Tibial nerve (tissue), 4 donors: Measurements from ENCODE around the gene ATG10. TPM values are rescaled to one million over a fixed set of nuclear protein-coding genes. Genes with fewer than 3 reads are reported as not detected.

Experiments
- DNase-seq, 2 donors: peaks; one replicate each; pipeline ENCODE4 v3.0.0-alpha.2; 2019; ENCODE audit warnings: low spot score in 2 of 2
- H3K27ac ChIP-seq, 4 donors: fragments of 200-600 bp; sonication (generic) in 3 of 4; one replicate each; pipeline ENCODE4 v1.5.1; 2017 to 2019; ENCODE audit warnings: mild to moderate bottlenecking in 1 of 4
- H3K27me3 ChIP-seq, 2 donors: fragments of 200-600 bp; sonication (generic) in 1 of 2; one replicate each; pipeline versions ENCODE4 v1.5.1 to v1.6.0; 2017 to 2019
- H3K36me3 ChIP-seq, 3 donors: fragments of 200-600 bp; sonication (generic); one replicate each; pipeline ENCODE4 v1.5.1; 2018 to 2019
- H3K4me1 ChIP-seq, 4 donors: fragments of 200-600 bp; sonication (generic) in 3 of 4; one replicate each; pipeline ENCODE4 v1.5.1; 2017 to 2019
- H3K4me3 ChIP-seq, 4 donors: fragments of 200-600 bp; sonication (generic) in 3 of 4; one replicate each; pipeline ENCODE4 v1.5.1; 2017 to 2019; ENCODE audit warnings: mild to moderate bottlenecking in 1 of 4, moderate library complexity in 1 of 4
- H3K9me3 ChIP-seq, 4 donors: fragments of 200-600 bp; sonication (generic) in 3 of 4; one replicate each; pipeline ENCODE4 v1.5.1; 2017 to 2019
- EP300 ChIP-seq, 2 donors: sonication (generic); formaldehyde crosslinking; IDR thresholded peaks; one replicate each; pipeline ENCODE4 v1.6.1; 2017; ENCODE audit warnings: antibody characterized with exemption in 2 of 2, mild to moderate bottlenecking in 1 of 2
- POLR2A ChIP-seq, 2 donors: fragments of 450-650 bp; IDR thresholded peaks; one replicate each; pipeline ENCODE4 v1.6.1; 2017; ENCODE audit warnings: antibody characterized with exemption in 2 of 2, mild to moderate bottlenecking in 2 of 2, moderate library complexity in 2 of 2
- WGBS, 2 donors: methylation state at CpG; one replicate each; pipeline ENCODE4 v1.1.5; 2018; 5-methylcytosine and 5-hydroxymethylcytosine counted together
- total RNA-seq, 4 donors: library from RNA; depleted of rRNA; stranded (reverse); fragments of >200 nt; gene quantifications; one replicate each; pipeline ENCODE4 v1.1.0, GENCODE V29; 2016
- TF ChIP-seq, protein P1 (sequence below), 5 experiments: fragments of 200-600 bp in 3 of 5; fragments of 450-650 bp in 2 of 5; sonication (generic) in 3 of 5; IDR thresholded peaks; one replicate each; pipeline ENCODE4 v1.5.1; 2016 to 2019; ENCODE audit warnings: antibody characterized with exemption in 5 of 5, mild to moderate bottlenecking in 3 of 5, moderate library complexity in 2 of 5

ATG10 gene
- 10 to 100 TPM in 1 of 4 donors, 1 to 10 TPM in 3; 3.5 to 25.1 (median 6.9) TPM for total RNA-seq

DNA sequence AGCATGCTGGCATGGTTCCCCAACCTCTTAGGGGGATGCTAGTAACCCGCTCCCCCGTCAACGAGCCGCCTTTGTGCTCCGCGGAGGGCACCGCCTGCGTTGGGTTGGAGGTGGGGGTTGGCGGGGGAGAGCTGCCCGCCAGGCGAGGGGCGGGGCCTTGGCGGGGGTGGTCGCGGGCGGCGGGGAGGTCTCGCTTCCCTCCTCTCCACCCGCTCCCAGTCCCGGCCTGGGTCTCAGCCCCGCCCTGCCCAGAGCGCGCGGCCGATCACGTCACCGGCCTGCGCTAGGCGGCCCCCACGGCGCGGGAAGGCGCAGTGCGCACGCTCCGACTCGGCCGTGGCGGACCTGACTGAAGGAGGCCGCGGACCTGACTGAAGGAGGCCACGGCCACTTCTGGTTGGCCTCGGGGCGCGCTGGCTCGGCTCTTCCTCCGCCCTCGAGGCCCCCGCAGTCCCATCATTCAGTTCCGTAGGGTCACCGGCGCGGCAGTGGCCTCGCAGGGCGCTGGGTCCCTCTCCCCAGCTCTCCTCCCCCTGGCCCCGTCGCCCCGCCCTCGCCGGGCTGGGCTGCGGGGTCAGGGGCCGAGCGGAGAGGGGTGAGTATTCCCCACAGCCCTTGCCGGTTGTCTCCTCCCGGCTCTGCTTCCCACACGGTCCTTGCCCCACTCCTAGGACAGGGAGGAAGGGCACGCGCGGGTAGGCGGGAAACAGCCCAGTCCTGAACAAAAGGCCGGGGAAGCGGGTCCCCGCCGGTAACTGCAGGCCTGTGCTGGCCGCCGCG, at the start of gene ATG10:
Gene ATG10 (plus strand): TSS at position 312 of the 780 bp plus-strand sequence. CDS start 15,548 bp downstream, outside the sequence.
- Histone ChIP-seq H3K9me3 (no peaks in the 10 kb centered on the region), H3K27me3 (no peaks in the 10 kb centered on the region), H3K36me3 (peaks cover 0 to 10% (median 0%) of the 10 kb centered on the region in 3 donors), H3K27ac (peak within 1 kb of the TSS; percentile 98 to 100 (median 99)), H3K4me1 (peaks cover 0 to 20% (median 2%) of the 10 kb centered on the region in 4 donors), H3K4me3 (peak within 1 kb of the TSS; percentile 61 to 84 (median 69))
- DNase-seq, result peak; percentile 80
- TF ChIP-seq EP300 (IDR thresholded peaks at IDR 0.05) (peak; percentile 20 to 99), POLR2A (IDR thresholded peaks at IDR 0.05) (peak; percentile 92 to 99)
- TF ChIP-seq, protein P1, sequence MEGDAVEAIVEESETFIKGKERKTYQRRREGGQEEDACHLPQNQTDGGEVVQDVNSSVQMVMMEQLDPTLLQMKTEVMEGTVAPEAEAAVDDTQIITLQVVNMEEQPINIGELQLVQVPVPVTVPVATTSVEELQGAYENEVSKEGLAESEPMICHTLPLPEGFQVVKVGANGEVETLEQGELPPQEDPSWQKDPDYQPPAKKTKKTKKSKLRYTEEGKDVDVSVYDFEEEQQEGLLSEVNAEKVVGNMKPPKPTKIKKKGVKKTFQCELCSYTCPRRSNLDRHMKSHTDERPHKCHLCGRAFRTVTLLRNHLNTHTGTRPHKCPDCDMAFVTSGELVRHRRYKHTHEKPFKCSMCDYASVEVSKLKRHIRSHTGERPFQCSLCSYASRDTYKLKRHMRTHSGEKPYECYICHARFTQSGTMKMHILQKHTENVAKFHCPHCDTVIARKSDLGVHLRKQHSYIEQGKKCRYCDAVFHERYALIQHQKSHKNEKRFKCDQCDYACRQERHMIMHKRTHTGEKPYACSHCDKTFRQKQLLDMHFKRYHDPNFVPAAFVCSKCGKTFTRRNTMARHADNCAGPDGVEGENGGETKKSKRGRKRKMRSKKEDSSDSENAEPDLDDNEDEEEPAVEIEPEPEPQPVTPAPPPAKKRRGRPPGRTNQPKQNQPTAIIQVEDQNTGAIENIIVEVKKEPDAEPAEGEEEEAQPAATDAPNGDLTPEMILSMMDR (IDR thresholded peaks at IDR 0.05), result peak in 2 of 5 experiments; percentile 51 to 58
- WGBS, 2 donors, result 0 to 1% methylated on average over 27 to 53 of the region's 77 CpGs

DNA sequence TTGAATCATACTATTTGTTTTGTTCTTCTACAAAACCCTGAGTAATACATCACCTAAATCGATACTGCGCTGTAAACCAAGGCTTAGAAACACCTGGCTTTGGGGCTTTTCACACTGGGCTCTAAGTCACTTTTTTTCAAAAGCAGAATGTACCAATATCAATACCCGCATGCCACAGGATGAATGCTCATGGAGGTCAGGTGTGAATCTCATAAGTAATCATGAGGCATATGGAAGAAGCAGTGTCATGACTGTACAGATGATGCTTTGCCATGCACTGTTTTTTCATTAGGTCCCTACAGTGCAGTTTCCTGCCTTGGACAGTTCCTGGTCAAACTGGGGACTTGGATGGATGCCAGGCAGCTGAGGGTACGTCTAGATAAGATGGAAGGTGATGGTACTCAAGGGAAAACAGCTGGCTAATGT, 49.0 kb upstream of the ATG10 start:
- H3K4me3 ChIP-seq, result no peak overlapping the region
- no peaks in the 10 kb centered on the region for H3K27me3 ChIP-seq
- no peak overlapping the region for H3K27ac ChIP-seq
- no peak for DNase-seq
- no peaks in the 10 kb centered on the region for H3K36me3 ChIP-seq
- TF ChIP-seq EP300 (IDR thresholded peaks at IDR 0.05), result no peak
- TF ChIP-seq, protein P1 (IDR thresholded peaks at IDR 0.05), result no peak
- no peak for TF ChIP-seq POLR2A (IDR thresholded peaks at IDR 0.05)
- WGBS, 2 donors, result 67 to 72% methylated on average over 4 of the region's 4 CpGs
- no peaks in the 10 kb centered on the region for H3K9me3 ChIP-seq
- no peaks in the 10 kb centered on the region for H3K4me1 ChIP-seq

DNA sequence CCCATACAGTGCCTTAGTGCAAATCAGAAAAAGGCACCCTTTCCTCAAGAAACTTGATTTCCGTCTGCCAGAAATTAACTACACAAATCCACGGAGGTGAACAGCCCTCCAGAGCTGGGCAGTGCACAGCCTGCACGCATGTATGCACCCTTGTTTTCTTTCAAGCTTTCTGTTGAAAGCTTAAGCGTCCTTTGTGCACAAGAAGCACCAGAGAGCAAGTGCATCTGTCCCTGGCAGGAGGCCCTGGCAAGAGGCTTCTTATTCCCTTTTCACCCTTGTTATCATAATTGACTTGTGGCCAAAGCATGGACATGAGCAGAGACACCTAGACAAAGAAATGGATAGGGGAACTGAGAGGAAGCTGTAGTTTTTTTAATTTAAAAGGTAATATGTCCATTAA, 47.4 kb upstream of the ATG10 start:
- H3K4me3 ChIP-seq, result no peak overlapping the region
- no peak for TF ChIP-seq EP300 (IDR thresholded peaks at IDR 0.05)
- TF ChIP-seq, protein P1 (IDR thresholded peaks at IDR 0.05), result no peak
- no peak for TF ChIP-seq POLR2A (IDR thresholded peaks at IDR 0.05)
- 28 to 36% methylated on average over 4 of the region's 4 CpGs for whole genome bisulfite sequencing, 2 donors
- no peaks in the 10 kb centered on the region for H3K9me3 ChIP-seq
- no peaks in the 10 kb centered on the region for H3K4me1 ChIP-seq
- H3K27me3 ChIP-seq, result no peaks in the 10 kb centered on the region
- DNase-seq, result no peak
- H3K27ac ChIP-seq, result no peak overlapping the region
- H3K36me3 ChIP-seq, result no peaks in the 10 kb centered on the region

DNA sequence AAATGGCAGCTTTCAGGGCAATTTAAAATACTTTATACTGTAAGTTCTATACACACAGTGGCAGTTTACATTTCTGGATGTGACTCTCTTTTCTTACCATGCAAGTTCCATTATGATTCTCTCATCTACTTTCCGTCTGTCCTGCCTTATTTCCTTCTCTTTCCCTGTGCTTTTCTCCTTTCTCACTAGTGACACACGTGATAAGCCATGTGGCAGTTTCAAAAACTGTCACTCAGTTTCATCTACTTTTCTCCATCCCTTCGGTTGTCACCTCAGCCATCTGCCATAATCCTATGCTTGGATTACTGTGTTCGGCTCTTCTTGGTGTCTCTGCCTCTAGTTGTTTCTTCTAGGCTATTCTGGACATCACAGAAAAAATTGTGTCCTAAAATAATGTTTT, 46.8 kb upstream of the ATG10 start:
- H3K4me3 ChIP-seq, result no peak overlapping the region
- H3K27ac ChIP-seq, result no peak overlapping the region
- TF ChIP-seq EP300 (IDR thresholded peaks at IDR 0.05) (no peak), POLR2A (IDR thresholded peaks at IDR 0.05) (no peak)
- TF ChIP-seq, protein P1 (IDR thresholded peaks at IDR 0.05), result no peak
- H3K9me3 ChIP-seq, result no peaks in the 10 kb centered on the region
- H3K4me1 ChIP-seq, result no peaks in the 10 kb centered on the region
- no peak for DNase-seq
- H3K36me3 ChIP-seq, result no peaks in the 10 kb centered on the region
- H3K27me3 ChIP-seq, result no peaks in the 10 kb centered on the region
- WGBS, 2 donors, result 84% methylated on average over 4 of the region's 4 CpGs

DNA sequence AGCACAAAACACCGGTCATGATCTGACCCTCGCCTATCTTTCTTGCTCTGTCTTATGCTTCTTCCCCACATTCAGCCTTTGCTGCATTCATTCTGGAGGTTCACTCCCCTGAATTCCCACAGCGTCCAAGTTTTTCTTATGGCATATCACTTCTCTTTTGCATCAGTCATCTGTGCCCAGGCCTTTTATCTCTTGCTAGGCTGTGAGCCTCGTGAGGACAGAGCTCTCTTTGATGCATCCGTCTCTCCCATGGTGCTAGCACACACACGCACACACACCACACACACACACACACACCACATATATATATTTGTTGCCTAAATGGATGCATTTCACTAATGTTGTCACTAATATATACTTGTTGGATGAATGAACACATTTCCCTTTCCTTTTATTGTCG, 45.8 kb upstream of the ATG10 start:
- no peak for TF ChIP-seq EP300 (IDR thresholded peaks at IDR 0.05)
- Histone ChIP-seq H3K27me3 (no peaks in the 10 kb centered on the region), H3K27ac (no peak overlapping the region), H3K9me3 (no peaks in the 10 kb centered on the region), H3K36me3 (no peaks in the 10 kb centered on the region), H3K4me3 (no peak overlapping the region), H3K4me1 (no peaks in the 10 kb centered on the region)
- DNase-seq, result no peak
- WGBS, 2 donors, result 66 to 73% methylated on average over 7 of the region's 7 CpGs
